ENCODE results near the gene CEACAM21.

DNA sequence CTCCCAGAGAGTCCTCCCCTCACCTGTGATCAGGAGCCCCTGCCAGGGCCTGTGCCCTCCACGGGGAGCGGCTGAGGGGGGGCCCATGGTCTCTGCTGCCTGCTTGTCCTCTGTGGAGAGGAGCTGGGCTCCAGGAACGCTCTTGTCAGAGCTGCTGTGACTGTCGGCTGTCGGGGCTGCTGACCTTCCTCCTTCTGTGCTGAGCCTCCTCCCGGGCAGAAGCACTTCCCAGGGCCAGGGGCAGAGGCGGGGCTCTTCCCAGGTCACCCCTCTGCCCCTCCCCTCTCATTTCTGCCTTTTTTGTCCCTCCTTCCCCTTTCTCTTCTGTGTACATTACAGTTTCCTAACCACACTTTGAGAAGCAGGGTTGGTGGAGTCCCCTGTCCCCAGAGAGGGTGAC is 50.9 kb downstream of the CEACAM21 start, which contains the start of gene CEACAM4:
- TF ChIP-seq, protein P1, sequence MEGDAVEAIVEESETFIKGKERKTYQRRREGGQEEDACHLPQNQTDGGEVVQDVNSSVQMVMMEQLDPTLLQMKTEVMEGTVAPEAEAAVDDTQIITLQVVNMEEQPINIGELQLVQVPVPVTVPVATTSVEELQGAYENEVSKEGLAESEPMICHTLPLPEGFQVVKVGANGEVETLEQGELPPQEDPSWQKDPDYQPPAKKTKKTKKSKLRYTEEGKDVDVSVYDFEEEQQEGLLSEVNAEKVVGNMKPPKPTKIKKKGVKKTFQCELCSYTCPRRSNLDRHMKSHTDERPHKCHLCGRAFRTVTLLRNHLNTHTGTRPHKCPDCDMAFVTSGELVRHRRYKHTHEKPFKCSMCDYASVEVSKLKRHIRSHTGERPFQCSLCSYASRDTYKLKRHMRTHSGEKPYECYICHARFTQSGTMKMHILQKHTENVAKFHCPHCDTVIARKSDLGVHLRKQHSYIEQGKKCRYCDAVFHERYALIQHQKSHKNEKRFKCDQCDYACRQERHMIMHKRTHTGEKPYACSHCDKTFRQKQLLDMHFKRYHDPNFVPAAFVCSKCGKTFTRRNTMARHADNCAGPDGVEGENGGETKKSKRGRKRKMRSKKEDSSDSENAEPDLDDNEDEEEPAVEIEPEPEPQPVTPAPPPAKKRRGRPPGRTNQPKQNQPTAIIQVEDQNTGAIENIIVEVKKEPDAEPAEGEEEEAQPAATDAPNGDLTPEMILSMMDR (IDR thresholded peaks at IDR 0.05), result no peak
- no peak for TF ChIP-seq POLR2A (IDR thresholded peaks at IDR 0.05)
